ENCODE measurements around the gene MAFF.

MAFF gene

DNA sequence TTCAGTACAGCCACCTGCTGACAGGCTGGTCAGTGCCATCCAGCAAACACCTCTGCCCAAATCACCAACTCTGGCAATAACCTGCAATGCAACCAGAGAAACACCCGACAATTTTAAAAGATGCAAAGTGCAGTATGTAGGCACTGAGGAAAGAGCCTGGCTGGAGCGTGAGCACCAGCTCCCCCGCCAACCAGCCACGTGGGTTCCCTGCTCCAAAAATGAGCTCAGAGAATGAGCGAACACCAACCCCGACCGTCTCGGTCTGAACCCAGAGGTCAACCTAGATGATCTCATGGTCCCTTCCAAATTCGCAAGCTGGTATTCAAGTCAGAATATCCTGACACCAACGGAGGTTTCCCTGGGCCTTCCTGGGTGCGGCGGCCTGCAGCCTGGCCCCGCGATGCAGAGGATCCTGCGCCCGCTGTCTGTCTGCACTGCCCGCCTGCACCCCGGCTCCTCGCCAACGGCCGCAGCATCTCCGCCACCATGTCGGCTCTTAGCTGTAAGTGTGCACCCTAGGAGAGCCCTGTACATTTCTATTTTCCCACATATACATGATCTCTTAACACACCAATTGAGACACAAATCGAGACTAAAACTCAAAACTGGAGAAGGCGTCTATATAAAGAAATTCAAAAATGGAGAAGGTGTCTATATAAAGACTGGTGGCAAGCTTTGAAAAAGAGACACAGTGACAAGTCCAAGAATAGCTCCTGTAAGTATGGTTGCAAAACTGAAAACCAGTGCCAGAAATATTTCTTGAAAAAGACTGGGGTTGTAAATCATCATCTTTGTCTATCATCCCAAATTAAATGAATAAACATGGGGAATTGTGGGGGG lies 48.2 kb downstream of the MAFF start:
- H3K9me3 ChIP-seq (ENCODE audit: control insufficient read depth, insufficient read depth, low read length) = no peaks in the 10 kb centered on the region
- H3K27ac ChIP-seq (ENCODE audit: low read depth, low read length) = no peak overlapping the region
- H3K4me3 ChIP-seq (ENCODE audit: low read length) = no peak overlapping the region
- H3K4me2 ChIP-seq (ENCODE audit: low read length) = no peak overlapping the region
- H3K4me1 ChIP-seq (ENCODE audit: control insufficient read depth, low read length) = peaks cover 14% of the 10 kb centered on the region
- H3F3A ChIP-seq (ENCODE audit: control insufficient read depth, insufficient read depth) = no peaks in the 10 kb centered on the region
- TF ChIP-seq, protein P1, sequence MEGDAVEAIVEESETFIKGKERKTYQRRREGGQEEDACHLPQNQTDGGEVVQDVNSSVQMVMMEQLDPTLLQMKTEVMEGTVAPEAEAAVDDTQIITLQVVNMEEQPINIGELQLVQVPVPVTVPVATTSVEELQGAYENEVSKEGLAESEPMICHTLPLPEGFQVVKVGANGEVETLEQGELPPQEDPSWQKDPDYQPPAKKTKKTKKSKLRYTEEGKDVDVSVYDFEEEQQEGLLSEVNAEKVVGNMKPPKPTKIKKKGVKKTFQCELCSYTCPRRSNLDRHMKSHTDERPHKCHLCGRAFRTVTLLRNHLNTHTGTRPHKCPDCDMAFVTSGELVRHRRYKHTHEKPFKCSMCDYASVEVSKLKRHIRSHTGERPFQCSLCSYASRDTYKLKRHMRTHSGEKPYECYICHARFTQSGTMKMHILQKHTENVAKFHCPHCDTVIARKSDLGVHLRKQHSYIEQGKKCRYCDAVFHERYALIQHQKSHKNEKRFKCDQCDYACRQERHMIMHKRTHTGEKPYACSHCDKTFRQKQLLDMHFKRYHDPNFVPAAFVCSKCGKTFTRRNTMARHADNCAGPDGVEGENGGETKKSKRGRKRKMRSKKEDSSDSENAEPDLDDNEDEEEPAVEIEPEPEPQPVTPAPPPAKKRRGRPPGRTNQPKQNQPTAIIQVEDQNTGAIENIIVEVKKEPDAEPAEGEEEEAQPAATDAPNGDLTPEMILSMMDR (IDR thresholded peaks at IDR 0.05; ENCODE audit: low read depth, low read length, poor library complexity, severe bottlenecking) = no peak
- no peaks in the 10 kb centered on the region for H3K36me3 ChIP-seq (ENCODE audit: control insufficient read depth, low read length)
- no peaks in the 10 kb centered on the region for H3K27me3 ChIP-seq (ENCODE audit: control insufficient read depth, low read length)
- no peaks in the 10 kb centered on the region for H4K20me1 ChIP-seq (ENCODE audit: control insufficient read depth, insufficient read depth, low read depth, low read length)
- no peaks in the 10 kb centered on the region for H3K9me2 ChIP-seq (replicated peaks; ENCODE audit: control insufficient read depth, low read length)
- no peaks in the 10 kb centered on the region for H3K79me2 ChIP-seq (ENCODE audit: control insufficient read depth, low read length)

DNA sequence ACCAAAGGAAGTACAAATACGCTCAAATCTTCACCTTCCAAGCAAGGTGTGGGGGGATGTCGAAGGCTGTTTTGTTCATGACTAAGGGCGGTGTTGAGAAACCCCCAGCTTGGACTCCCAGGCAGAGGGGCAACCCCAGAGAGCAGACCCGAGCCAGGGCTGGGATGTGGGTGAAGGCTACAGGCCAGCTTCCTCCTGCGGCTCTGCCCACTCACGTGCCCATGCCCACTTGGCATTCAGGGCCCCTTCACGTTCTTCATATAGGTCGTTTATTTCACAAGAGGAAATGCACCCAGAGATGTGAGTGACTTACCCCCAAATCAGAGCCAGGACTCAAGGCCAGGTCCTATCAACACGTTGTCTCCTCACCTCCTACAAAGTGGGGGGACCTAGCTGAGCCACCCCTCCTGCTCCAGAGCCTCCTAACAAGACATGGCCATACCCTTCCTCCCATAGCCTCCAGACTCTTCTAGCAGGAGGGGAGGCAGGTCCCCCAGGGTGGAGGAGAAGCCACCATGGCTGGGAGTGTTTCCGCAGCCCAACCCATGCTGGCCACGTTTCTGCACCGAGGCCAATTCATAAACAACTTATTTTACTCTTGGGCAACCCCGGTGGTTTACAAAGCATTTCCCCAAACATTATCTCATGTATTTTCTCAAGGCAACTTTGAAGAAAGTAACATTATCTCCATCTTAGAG lies 49.0 kb downstream of the MAFF start:
- TF ChIP-seq EZH2phosphoT487 (IDR thresholded peaks at IDR 0.05; ENCODE audit: borderline replicate concordance, low read length) = no peak
- TF ChIP-seq, protein P1 (IDR thresholded peaks at IDR 0.05; ENCODE audit: low read depth, low read length, poor library complexity, severe bottlenecking) = no peak
- Histone ChIP-seq H3K4me3 (ENCODE audit: low read length) (no peak overlapping the region), H3K27me3 (ENCODE audit: control insufficient read depth, low read length) (no peaks in the 10 kb centered on the region), H3K36me3 (ENCODE audit: control insufficient read depth, low read length) (no peaks in the 10 kb centered on the region), H3K79me2 (ENCODE audit: control insufficient read depth, low read length) (no peaks in the 10 kb centered on the region), H3K27ac (ENCODE audit: low read depth, low read length) (no peak overlapping the region), H4K20me1 (ENCODE audit: control insufficient read depth, insufficient read depth, low read depth, low read length) (peaks cover 2% of the 10 kb centered on the region; the same call in 1 of the 2 replicates), H3K4me1 (ENCODE audit: control insufficient read depth, low read length) (peaks cover 14% of the 10 kb centered on the region), H3F3A (ENCODE audit: control insufficient read depth, insufficient read depth) (no peaks in the 10 kb centered on the region), H3K9me3 (ENCODE audit: control insufficient read depth, insufficient read depth, low read length) (no peaks in the 10 kb centered on the region), H3K4me2 (ENCODE audit: low read length) (no peak overlapping the region), H3K9me2 (replicated peaks; ENCODE audit: control insufficient read depth, low read length) (no peaks in the 10 kb centered on the region)

DNA sequence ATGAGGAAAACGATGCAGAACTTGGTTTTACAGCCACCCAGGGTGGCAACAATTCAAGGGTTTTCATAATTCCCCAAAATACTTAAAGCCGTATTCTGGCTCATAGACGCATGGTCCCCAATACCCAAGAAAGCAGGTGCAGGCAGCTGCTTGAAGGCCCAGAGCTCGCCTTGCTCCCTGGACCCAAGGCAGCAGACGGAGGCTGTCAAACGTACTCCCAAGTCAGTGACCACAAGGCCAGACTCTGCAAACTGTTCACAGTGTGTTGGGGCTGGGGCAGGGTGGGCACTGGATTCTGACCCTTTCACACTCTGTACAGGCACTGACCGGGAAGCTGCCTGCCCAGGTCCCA lies 49.5 kb downstream of the MAFF start:
- no peaks in the 10 kb centered on the region for H3K79me2 ChIP-seq (ENCODE audit: control insufficient read depth, low read length)
- H3K4me2 ChIP-seq (ENCODE audit: low read length) = no peak overlapping the region
- H3K9me2 ChIP-seq (replicated peaks; ENCODE audit: control insufficient read depth, low read length) = no peaks in the 10 kb centered on the region
- H3K4me1 ChIP-seq (ENCODE audit: control insufficient read depth, low read length) = peaks cover 9% of the 10 kb centered on the region
- no peaks in the 10 kb centered on the region for H3F3A ChIP-seq (ENCODE audit: control insufficient read depth, insufficient read depth)
- H3K27me3 ChIP-seq (ENCODE audit: control insufficient read depth, low read length) = no peaks in the 10 kb centered on the region
- no peak overlapping the region for H3K27ac ChIP-seq (ENCODE audit: low read depth, low read length)
- H3K9me3 ChIP-seq (ENCODE audit: control insufficient read depth, insufficient read depth, low read length) = no peaks in the 10 kb centered on the region
- no peak for TF ChIP-seq EZH2phosphoT487 (IDR thresholded peaks at IDR 0.05; ENCODE audit: borderline replicate concordance, low read length)
- TF ChIP-seq, protein P1 (IDR thresholded peaks at IDR 0.05; ENCODE audit: low read depth, low read length, poor library complexity, severe bottlenecking) = no peak
- peaks cover 2% of the 10 kb centered on the region; the same call in 1 of the 2 replicates for H4K20me1 ChIP-seq (ENCODE audit: control insufficient read depth, insufficient read depth, low read depth, low read length)
- no peak overlapping the region for H3K4me3 ChIP-seq (ENCODE audit: low read length)
- no peaks in the 10 kb centered on the region for H3K36me3 ChIP-seq (ENCODE audit: control insufficient read depth, low read length)

Data from DOHH2 (cell line).